HepG2 (cell line): ENCODE data around the gene MUC6. TPM values are rescaled to one million over a fixed set of nuclear protein-coding genes. Genes with fewer than 3 reads are reported as not detected.

Source experiments
- ATAC-seq: fragments of 200-7000 bp; cut with Tn5 transposase; 3 replicates; pipeline ENCODE4 v1.9.1; 2020; ENCODE audit warnings: mild to moderate bottlenecking, moderate library complexity
- BruUV-seq: library from RNA; stranded (reverse); fragments of 400-500 nt; replicated peaks from 2 replicates; lab custom pipeline; 2021; lab: Mats Ljungman, UMichigan
- CTCF ChIA-PET: fragments of 300-600 bp; formaldehyde crosslinking; extraction: SDS; loops from one replicate; lab custom pipeline; 2021; ENCODE audit warnings: low total read pairs, inconsistent platforms, low intra/inter-chr PET ratio; lab: Yijun Ruan, JAX
- POLR2A ChIA-PET: fragments of 350-600 bp; sonication (Branson Sonifier 250); formaldehyde crosslinking; loops from one replicate; lab custom pipeline; 2020; ENCODE audit warnings: antibody characterized with exemption, inconsistent platforms; lab: Yijun Ruan, JAX
- DNase-seq: peaks from one replicate; pipeline ENCODE4 v3.0.0-alpha.2; 2015; ENCODE audit warnings: low spot score
- FAIRE-seq: peaks from 3 replicates; lab custom pipeline; 2011; peaks lifted over from hg19 to GRCh38; lab: Jason Lieb, UNC
- H2AFZ ChIP-seq: one replicate; pipeline ENCODE4 v1.6.1; 2011; ENCODE audit warnings: low read length, inconsistent platforms
- H3K27ac ChIP-seq: fragments of 300-600 bp; 3 replicates; pipeline ENCODE4 v1.8.0; 2011; ENCODE audit warnings: mixed run types, mild to moderate bottlenecking, mixed read lengths, low read length, inconsistent platforms; ENCODE audit not compliant: insufficient read depth; ENCODE audit errors: extremely low read length
- H3K27me3 ChIP-seq, 2 experiments: fragments of 200-600 bp in 1 of 2; 2 replicates in 1 of 2; 3 replicates in 1 of 2; pipeline versions ENCODE4 v1.6.0 to v1.8.0; 2011; ENCODE audit warnings: low read length in 2 of 2, mild to moderate bottlenecking in 2 of 2, moderate library complexity in 2 of 2, inconsistent platforms in 1 of 2; ENCODE audit not compliant: insufficient read depth in 2 of 2, control insufficient read depth in 1 of 2
- H3K36me3 ChIP-seq, 2 experiments: fragments of 200-600 bp in 1 of 2; replicated peaks in 1 of 2; 2 replicates in 1 of 2; 3 replicates in 1 of 2; pipeline versions ENCODE4 v1.5.1 to v1.8.0; 2011; ENCODE audit warnings: low read length in 2 of 2, inconsistent platforms in 1 of 2; ENCODE audit not compliant: insufficient read depth in 2 of 2, control insufficient read depth in 1 of 2
- H3K4me1 ChIP-seq: 2 replicates; pipeline ENCODE4 v1.5.1; 2012; ENCODE audit warnings: low read length, inconsistent platforms; ENCODE audit not compliant: insufficient read depth
- H3K4me2 ChIP-seq: 2 replicates; pipeline ENCODE4 v1.6.0; 2011; ENCODE audit warnings: low read depth, low read length, inconsistent platforms
- H3K4me3 ChIP-seq, 3 experiments: fragments of 200-600 bp in 1 of 3; sonication (generic), shearing (Covaris generic) in 1 of 3; replicated peaks in 1 of 3; 2 replicates each; pipeline ENCODE4 v1.5.1; 2011 to 2016; ENCODE audit warnings: low read length in 3 of 3, inconsistent platforms in 2 of 3, low read depth in 2 of 3, mild to moderate bottlenecking in 2 of 3, control low read depth in 1 of 3, mixed read lengths in 1 of 3; ENCODE audit not compliant: insufficient read depth in 1 of 3
- H3K79me2 ChIP-seq: one replicate; pipeline ENCODE4 v1.6.1; 2011; ENCODE audit warnings: low read length, inconsistent platforms; ENCODE audit not compliant: insufficient read depth
- H3K9ac ChIP-seq: 2 replicates; pipeline ENCODE4 v1.6.0; 2011; ENCODE audit warnings: mild to moderate bottlenecking, low read depth, low read length, inconsistent platforms; ENCODE audit not compliant: insufficient read depth
- H3K9me3 ChIP-seq: 2 replicates; pipeline ENCODE4 v1.5.1; 2012; ENCODE audit warnings: mild to moderate bottlenecking, low read length
- H4K20me1 ChIP-seq: 2 replicates; pipeline ENCODE4 v1.6.0; 2011; ENCODE audit warnings: inconsistent platforms, mild to moderate bottlenecking, low read length, moderate library complexity; ENCODE audit not compliant: insufficient read depth
- ERF ChIP-seq: IDR thresholded peaks from 2 replicates; pipeline ENCODE4 v1.6.1; 2018; ENCODE audit warnings: missing biosample characterization, missing genetic modification reagents
- HNRNPLL ChIP-seq: fragments of 200-400 bp; formaldehyde crosslinking; IDR thresholded peaks from 2 replicates; pipeline ENCODE4 v1.6.1; 2017; ENCODE audit warnings: mild to moderate bottlenecking, low read depth, low read length; ENCODE audit not compliant: poor library complexity, severe bottlenecking
- MIER2 ChIP-seq: IDR thresholded peaks from 2 replicates; pipeline ENCODE4 v1.6.1; 2016; ENCODE audit warnings: missing biosample characterization, missing genetic modification reagents
- NFKBIZ ChIP-seq: IDR thresholded peaks from 2 replicates; pipeline ENCODE4 v1.6.1; 2018; ENCODE audit warnings: missing genetic modification reagents, missing compliant biosample characterization
- RBM39 ChIP-seq: fragments of 200-400 bp; formaldehyde crosslinking; IDR thresholded peaks from one replicate; pipeline ENCODE4 v1.6.1; 2018; ENCODE audit warnings: antibody characterized with exemption, mild to moderate bottlenecking, low read depth, low read length; ENCODE audit not compliant: poor library complexity, severe bottlenecking
- RCOR2 ChIP-seq: IDR thresholded peaks from 2 replicates; pipeline ENCODE4 v1.6.1; 2016; ENCODE audit warnings: missing biosample characterization, missing genetic modification reagents
- SMAD1 ChIP-seq: sonication (generic); formaldehyde crosslinking; IDR thresholded peaks from 2 replicates; pipeline ENCODE4 v1.4.0; 2020; ENCODE audit warnings: missing genetic modification reagents, low read depth, mild to moderate bottlenecking, borderline replicate concordance
- SP1 ChIP-seq, 2 experiments: fragments of 450-650 bp in 1 of 2; sonication (generic) in 1 of 2; formaldehyde crosslinking in 1 of 2; IDR thresholded peaks; 2 replicates each; pipeline versions ENCODE4 v1.4.0 to v1.6.1; 2016 to 2020; ENCODE audit warnings: missing genetic modification reagents in 1 of 2
- TEAD2 ChIP-seq: sonication (generic); formaldehyde crosslinking; IDR thresholded peaks from 2 replicates; pipeline ENCODE4 v1.9.0; 2021; ENCODE audit warnings: missing genetic modification reagents
- ZBTB20 ChIP-seq: sonication (generic); formaldehyde crosslinking; IDR thresholded peaks from 2 replicates; pipeline ENCODE4 v1.8.1; 2023; ENCODE audit warnings: missing genetic modification reagents, low read depth, mild to moderate bottlenecking, borderline replicate concordance
- ZC3H4 ChIP-seq: sonication (generic); formaldehyde crosslinking; IDR thresholded peaks from 2 replicates; pipeline ENCODE4 v1.4.0; 2020; ENCODE audit warnings: missing genetic modification reagents, borderline replicate concordance
- ZNF12 ChIP-seq: sonication (generic); formaldehyde crosslinking; IDR thresholded peaks from 2 replicates; pipeline ENCODE4 v1.5.0; 2020; ENCODE audit warnings: missing genetic modification reagents
- ZNF260 ChIP-seq: sonication (generic); formaldehyde crosslinking; IDR thresholded peaks from 2 replicates; pipeline ENCODE4 v1.4.0; 2020; ENCODE audit warnings: missing genetic modification reagents, low read depth, mild to moderate bottlenecking, borderline replicate concordance
- ZNF552 ChIP-seq: sonication (generic); formaldehyde crosslinking; IDR thresholded peaks from 2 replicates; pipeline ENCODE4 v1.9.0; 2022; ENCODE audit warnings: missing genetic modification reagents, mild to moderate bottlenecking, borderline replicate concordance
- WGBS: methylation state at CpG from one replicate; pipeline ENCODE4 v1.1.6; 2017; ENCODE audit warnings: low lambda C conversion rate; 5-methylcytosine and 5-hydroxymethylcytosine counted together
- in situ Hi-C: cut with HindIII; loops from 2 replicates; pipeline ENCODE4 v1.10.0; 2017; ENCODE audit warnings: low pct_unique_long_range_greater_than_20kb; ENCODE audit not compliant: extremely low pct_ligation_motif_present
- intact Hi-C: fragments of 100-400 bp; cut with micrococcal nuclease; formaldehyde crosslinking; loops from one replicate; pipeline ENCODE4 v1.10.0; 2022; ENCODE audit not compliant: unreplicated experiment
- polyA plus RNA-seq, 8 experiments: library from polyadenylated mRNA; depleted of rRNA in 3 of 8; stranded (reverse) in 7 of 8; unstranded in 1 of 8; fragments of >200 nt; fragmentation: Illumina TruSeq in 4 of 8; extraction: Trizol in 4 of 8; gene quantifications; 2 replicates each; pipeline versions ENCODE4 v1.2.1 to v1.2.3, GENCODE V29; 2011 to 2016; ENCODE audit warnings: low read depth in 4 of 8, missing spikeins in 1 of 8, mixed read lengths in 1 of 8; ENCODE audit not compliant: insufficient read depth in 1 of 8
- total RNA-seq, 5 experiments: library from RNA; depleted of rRNA; stranded (reverse); fragments of >200 nt; fragmentation: Illumina TruSeq; extraction: Trizol; gene quantifications; 2 replicates each; pipeline ENCODE4 v1.2.3, GENCODE V29; 2016; ENCODE audit warnings: low read depth in 1 of 5
- TF ChIP-seq, protein P1 (sequence below): sonication (generic); formaldehyde crosslinking; IDR thresholded peaks from 2 replicates; pipeline ENCODE4 v1.4.0; 2020; ENCODE audit warnings: mild to moderate bottlenecking, missing genetic modification reagents
- TF ChIP-seq, protein P2 (sequence below): sonication (generic); formaldehyde crosslinking; IDR thresholded peaks from 2 replicates; pipeline ENCODE4 v1.4.0; 2020; ENCODE audit warnings: missing genetic modification reagents

MUC6 gene
- total and polyA plus RNA-seq, 2 of the 13 experiments (the other 11 are each of a cell fraction or from before 2014, with no cell fraction given): not detected

GRCh38 chr11:1050581-1051355 lies 14.2 kb upstream of the MUC6 start (continued):
- TF ChIP-seq, protein P1, sequence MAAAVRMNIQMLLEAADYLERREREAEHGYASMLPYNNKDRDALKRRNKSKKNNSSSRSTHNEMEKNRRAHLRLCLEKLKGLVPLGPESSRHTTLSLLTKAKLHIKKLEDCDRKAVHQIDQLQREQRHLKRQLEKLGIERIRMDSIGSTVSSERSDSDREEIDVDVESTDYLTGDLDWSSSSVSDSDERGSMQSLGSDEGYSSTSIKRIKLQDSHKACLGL (CRISPR knock-in tag): peak; percentile 66; the same call in 1 of the 2 replicates
- TF ChIP-seq MIER2 (CRISPR knock-in tag) (0 out of 2 replicates have a peak, but pooled peaks have one; percentile 16), ZNF552 (CRISPR knock-in tag) (0 out of 2 replicates have a peak, but pooled peaks have one; percentile 52), SMAD1 (CRISPR knock-in tag) (peak; percentile 39; the same call in 1 of the 2 replicates), RCOR2 (CRISPR knock-in tag) (no peak), ZC3H4 (CRISPR knock-in tag) (no peak), SP1 (IDR thresholded peaks at IDR 0.05) (no peak), SP1 (CRISPR knock-in tag; IDR thresholded peaks at IDR 0.05) (peak; percentile 29; the same call in 1 of the 2 replicates), RBM39 (no peak), TEAD2 (no peak), NFKBIZ (CRISPR knock-in tag) (no peak)

GRCh38 chr11:1049911-1050580 lies 13.5 kb upstream of the MUC6 start:
- BruUV-seq: no TSS peak
- no peak overlapping the region for H3K4me2 ChIP-seq
- intact Hi-C loops (no loop called here), in situ Hi-C loops (loop anchor here (10.0 kb wide), 1 partner anchor 165 kb away; no protein-coding TSS in a partner anchor)
- no peak overlapping the region for H3K27ac ChIP-seq
- H3K9ac ChIP-seq: no peak overlapping the region
- no peaks in the 10 kb centered on the region for H4K20me1 ChIP-seq
- DNase-seq (no peak), ATAC-seq (peak; percentile 14), FAIRE-seq (no peak)
- TF ChIP-seq ERF (CRISPR knock-in tag) (no peak), ZBTB20 (CRISPR knock-in tag) (no peak), ZNF12 (CRISPR knock-in tag) (no peak), ZNF260 (CRISPR knock-in tag) (no peak), HNRNPLL (peak; percentile 8)
- TF ChIP-seq, protein P2, sequence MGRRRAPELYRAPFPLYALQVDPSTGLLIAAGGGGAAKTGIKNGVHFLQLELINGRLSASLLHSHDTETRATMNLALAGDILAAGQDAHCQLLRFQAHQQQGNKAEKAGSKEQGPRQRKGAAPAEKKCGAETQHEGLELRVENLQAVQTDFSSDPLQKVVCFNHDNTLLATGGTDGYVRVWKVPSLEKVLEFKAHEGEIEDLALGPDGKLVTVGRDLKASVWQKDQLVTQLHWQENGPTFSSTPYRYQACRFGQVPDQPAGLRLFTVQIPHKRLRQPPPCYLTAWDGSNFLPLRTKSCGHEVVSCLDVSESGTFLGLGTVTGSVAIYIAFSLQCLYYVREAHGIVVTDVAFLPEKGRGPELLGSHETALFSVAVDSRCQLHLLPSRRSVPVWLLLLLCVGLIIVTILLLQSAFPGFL (CRISPR knock-in tag): no peak
- 25% methylated on average over 4 of the region's 18 CpGs for WGBS
- H3K4me3 ChIP-seq: no peak overlapping the region
- H3K9me3 ChIP-seq: no peaks in the 10 kb centered on the region
- POLR2A ChIA-PET: interaction anchor here (1.1 kb wide), 1 partner anchor 206 kb away, joined by 3 read pairs; no protein-coding TSS in a partner anchor
- H3K36me3 ChIP-seq: no peaks in the 10 kb centered on the region
- H3K79me2 ChIP-seq: no peaks in the 10 kb centered on the region
- H3K4me1 ChIP-seq: no peaks in the 10 kb centered on the region
- H3K27me3 ChIP-seq: peaks cover 20 to 84% of the 10 kb centered on the region in 2 experiments
- no peak overlapping the region for H2AFZ ChIP-seq
- CTCF ChIA-PET: no interaction called here
